ENCODE data around the gene SRA1. TPM values are rescaled to one million over a fixed set of nuclear protein-coding genes. Genes with fewer than 3 reads are reported as not detected.

The SRA1 gene
- total and polyA plus RNA-seq, 9 donors = 11.7 to 34.4 (median 20.1) TPM

DNA sequence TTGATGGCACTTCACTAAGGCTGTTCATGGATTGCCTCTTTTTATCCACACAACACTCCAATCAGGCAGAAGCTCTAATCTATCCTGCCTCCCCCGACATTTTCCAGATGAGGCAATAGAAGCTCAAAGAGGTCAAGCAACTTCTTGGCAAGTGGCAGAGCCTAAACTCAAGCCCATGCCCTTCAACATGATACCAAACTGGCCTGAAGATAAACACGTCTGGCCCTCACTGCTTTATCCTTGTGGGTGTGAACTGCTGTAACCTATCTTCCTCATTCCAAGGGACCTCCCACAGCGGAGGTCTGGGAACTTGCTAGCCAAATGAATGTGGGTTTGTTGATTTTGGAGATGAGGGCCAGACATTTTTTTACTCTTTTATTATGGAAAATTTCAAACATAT is 16.9 kb upstream of the SRA1 start:
- H3K4me3 ChIP-seq = no peak overlapping the region
- H3K27me3 ChIP-seq = no peaks in the 10 kb centered on the region
- H3K4me1 ChIP-seq (ENCODE audit: insufficient read depth) = peaks cover 11% of the 10 kb centered on the region
- no peak for DNase-seq
- H3K36me3 ChIP-seq = no peaks in the 10 kb centered on the region
- TF ChIP-seq, protein P1, sequence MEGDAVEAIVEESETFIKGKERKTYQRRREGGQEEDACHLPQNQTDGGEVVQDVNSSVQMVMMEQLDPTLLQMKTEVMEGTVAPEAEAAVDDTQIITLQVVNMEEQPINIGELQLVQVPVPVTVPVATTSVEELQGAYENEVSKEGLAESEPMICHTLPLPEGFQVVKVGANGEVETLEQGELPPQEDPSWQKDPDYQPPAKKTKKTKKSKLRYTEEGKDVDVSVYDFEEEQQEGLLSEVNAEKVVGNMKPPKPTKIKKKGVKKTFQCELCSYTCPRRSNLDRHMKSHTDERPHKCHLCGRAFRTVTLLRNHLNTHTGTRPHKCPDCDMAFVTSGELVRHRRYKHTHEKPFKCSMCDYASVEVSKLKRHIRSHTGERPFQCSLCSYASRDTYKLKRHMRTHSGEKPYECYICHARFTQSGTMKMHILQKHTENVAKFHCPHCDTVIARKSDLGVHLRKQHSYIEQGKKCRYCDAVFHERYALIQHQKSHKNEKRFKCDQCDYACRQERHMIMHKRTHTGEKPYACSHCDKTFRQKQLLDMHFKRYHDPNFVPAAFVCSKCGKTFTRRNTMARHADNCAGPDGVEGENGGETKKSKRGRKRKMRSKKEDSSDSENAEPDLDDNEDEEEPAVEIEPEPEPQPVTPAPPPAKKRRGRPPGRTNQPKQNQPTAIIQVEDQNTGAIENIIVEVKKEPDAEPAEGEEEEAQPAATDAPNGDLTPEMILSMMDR (IDR thresholded peaks at IDR 0.05) = no peak
- no peak for TF ChIP-seq EP300 (IDR thresholded peaks at IDR 0.05)
- 5 to 15% (median 5%) methylated on average over 3 of the region's 3 CpGs for WGBS, 3 donors
- no peak overlapping the region for H3K27ac ChIP-seq
- H3K9me3 ChIP-seq = no peaks in the 10 kb centered on the region
- intact Hi-C loops (cut with DNase I) = no loop called here

DNA sequence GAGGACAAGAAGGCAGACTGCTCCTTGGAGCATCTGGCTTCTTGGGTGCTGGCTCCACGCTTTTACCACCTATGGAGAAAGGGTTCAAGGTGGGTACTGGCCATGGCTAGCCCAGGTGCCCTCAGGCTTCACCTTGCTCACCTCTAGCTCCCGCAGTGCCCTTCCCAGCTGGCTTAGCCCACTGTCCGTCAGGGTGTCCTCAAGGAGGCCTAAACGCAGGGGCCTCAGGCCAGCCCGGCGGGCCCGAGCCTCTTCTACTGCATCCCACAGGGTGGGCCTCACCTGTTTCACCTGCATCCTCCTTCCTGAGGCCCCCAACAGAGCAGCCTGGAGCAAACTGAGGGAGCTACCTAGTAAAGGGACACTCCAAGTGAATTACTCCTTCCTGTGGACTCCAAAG is 16.4 kb upstream of the SRA1 start:
- no peaks in the 10 kb centered on the region for H3K27me3 ChIP-seq
- H3K36me3 ChIP-seq = no peaks in the 10 kb centered on the region
- H3K27ac ChIP-seq = peak overlapping the region in 1 of 2 donors; percentile 37
- DNase-seq = no peak
- intact Hi-C loops (cut with DNase I) = no loop called here
- no peak overlapping the region for H3K4me3 ChIP-seq
- no peak for TF ChIP-seq EP300 (IDR thresholded peaks at IDR 0.05)
- no peaks in the 10 kb centered on the region for H3K9me3 ChIP-seq
- 89 to 91% (median 90%) methylated on average over 6 to 7 of the region's 7 CpGs for WGBS, 3 donors
- H3K4me1 ChIP-seq (ENCODE audit: insufficient read depth) = peaks cover 11% of the 10 kb centered on the region

DNA sequence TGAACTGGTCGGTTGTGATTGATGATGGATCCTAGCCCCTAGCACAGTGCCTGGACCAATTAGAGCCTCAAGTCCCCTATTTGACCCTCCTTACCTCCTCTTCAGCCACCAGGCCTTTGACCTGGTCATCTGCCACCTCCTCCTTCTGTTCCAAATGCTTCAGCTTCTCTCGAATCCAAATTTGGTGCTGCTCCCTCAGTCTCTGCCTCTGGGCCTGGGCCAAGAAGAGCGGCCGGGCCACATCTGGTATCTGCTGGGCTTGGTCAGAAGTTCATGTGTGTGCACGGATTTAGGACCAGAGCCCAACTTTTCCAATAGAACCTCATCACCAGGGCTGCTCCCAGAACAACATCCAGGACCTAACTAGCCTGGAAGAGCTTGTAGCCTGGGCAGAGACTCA is 13.8 kb upstream of the SRA1 start:
- Histone ChIP-seq H3K9me3 (no peaks in the 10 kb centered on the region), H3K36me3 (no peaks in the 10 kb centered on the region), H3K27me3 (no peaks in the 10 kb centered on the region), H3K4me1 (ENCODE audit: insufficient read depth) (peaks cover 9% of the 10 kb centered on the region), H3K27ac (peak overlapping the region in 1 of 2 donors; percentile 30), H3K4me3 (no peak overlapping the region)
- peak in 3 of 5 donors; percentile 51 to 67 (median 52) for DNase-seq
- TF ChIP-seq EP300 (IDR thresholded peaks at IDR 0.05) = no peak
- TF ChIP-seq, protein P1 (IDR thresholded peaks at IDR 0.05) = no peak
- TF ChIP-seq POLR2A (IDR thresholded peaks at IDR 0.05) = no peak
- 31 to 47% (median 36%) methylated on average over 5 of the region's 5 CpGs for WGBS, 3 donors
- intact Hi-C loops (cut with DNase I) = no loop called here

DNA sequence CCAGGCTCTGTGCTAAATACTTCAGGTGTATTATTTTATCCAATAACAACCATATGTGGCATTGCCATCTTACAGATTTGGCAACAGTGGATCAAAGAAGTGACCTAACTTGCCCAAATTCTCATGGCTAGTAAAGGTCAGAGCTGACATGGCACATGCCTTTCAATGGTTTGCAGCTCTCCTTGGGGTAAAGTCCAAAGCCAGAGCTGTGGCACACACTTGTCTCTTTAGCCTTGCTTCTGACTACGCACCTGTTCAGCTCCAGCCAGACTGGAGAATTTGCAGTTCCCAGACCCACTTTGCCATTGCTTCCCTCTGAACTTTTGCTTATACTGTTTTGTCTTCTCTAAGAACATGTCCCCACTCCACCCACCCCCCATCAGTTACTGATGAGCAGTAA is 13.2 kb upstream of the SRA1 start:
- no peak for TF ChIP-seq EP300 (IDR thresholded peaks at IDR 0.05)
- TF ChIP-seq POLR2A (IDR thresholded peaks at IDR 0.05) = no peak
- TF ChIP-seq, protein P1 (IDR thresholded peaks at IDR 0.05) = no peak
- Histone ChIP-seq H3K27me3 (no peaks in the 10 kb centered on the region), H3K4me1 (ENCODE audit: insufficient read depth) (peaks cover 13% of the 10 kb centered on the region), H3K9me3 (no peaks in the 10 kb centered on the region), H3K27ac (peak overlapping the region in 1 of 2 donors; percentile 1), H3K4me3 (no peak overlapping the region), H3K36me3 (no peaks in the 10 kb centered on the region)
- WGBS, 3 donors = 96 to 100% (median 100%) methylated on average over 1 of the region's 1 CpG
- DNase-seq = no peak
- intact Hi-C loops (cut with DNase I) = no loop called here

DNA sequence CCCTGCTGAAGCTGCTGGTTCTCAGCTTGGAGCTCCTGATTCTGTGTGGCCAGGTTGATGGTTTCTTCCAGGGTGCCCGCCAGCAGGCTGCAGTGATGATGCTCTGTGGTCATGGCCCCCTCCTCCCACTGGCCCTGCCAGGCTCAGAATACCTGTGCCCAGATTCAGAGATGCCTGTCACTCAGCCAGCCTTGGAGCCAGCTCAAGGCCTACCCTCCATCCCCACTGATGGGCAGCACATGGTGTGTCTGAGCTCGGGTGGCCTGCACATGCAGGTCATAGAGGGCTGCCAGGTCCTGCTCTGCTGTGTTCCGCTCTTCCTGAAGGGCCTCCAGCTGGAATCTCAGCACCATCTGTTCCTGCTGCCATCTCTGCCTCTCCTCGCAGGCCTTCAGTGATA is 12.8 kb upstream of the SRA1 start:
- Histone ChIP-seq H3K27ac (peak overlapping the region in 1 of 2 donors; percentile 1), H3K36me3 (no peaks in the 10 kb centered on the region), H3K4me3 (no peak overlapping the region), H3K9me3 (no peaks in the 10 kb centered on the region), H3K4me1 (ENCODE audit: insufficient read depth) (peaks cover 15% of the 10 kb centered on the region), H3K27me3 (no peaks in the 10 kb centered on the region)
- intact Hi-C loops (cut with DNase I) = no loop called here
- WGBS, 3 donors = 82 to 97% (median 87%) methylated on average over 4 of the region's 4 CpGs
- DNase-seq = no peak
- TF ChIP-seq EP300 (IDR thresholded peaks at IDR 0.05) = no peak
- TF ChIP-seq, protein P1 (IDR thresholded peaks at IDR 0.05) = no peak
- no peak for TF ChIP-seq POLR2A (IDR thresholded peaks at IDR 0.05)
